HCT116 (cell line): ENCODE measurements around the gene SLFNL1. TPM values are rescaled to one million over a fixed set of nuclear protein-coding genes. Genes with fewer than 3 reads are reported as not detected.

Source experiments
- ATAC-seq: fragments of 200-7000 bp; cut with Tn5 transposase; 2 replicates; pipeline ENCODE4 v1.9.1; 2020; ENCODE audit warnings: mild to moderate bottlenecking, moderate library complexity
- BruUV-seq: library from RNA; stranded (reverse); fragments of 400-500 nt; replicated peaks from 2 replicates; lab custom pipeline; 2021; lab: Mats Ljungman, UMichigan
- CTCF ChIA-PET: fragments of 300-600 bp; sonication (Branson Sonifier 250); formaldehyde crosslinking; loops from one replicate; lab custom pipeline; 2021; ENCODE audit warnings: antibody characterized with exemption; lab: Charles Lee
- POLR2A ChIA-PET: fragments of 300-600, 350-600 bp; sonication (Branson Sonifier 250); formaldehyde crosslinking; loops from one replicate; lab custom pipeline; 2021; ENCODE audit warnings: antibody characterized with exemption; lab: Charles Lee
- RAD21 ChIA-PET, 2 experiments: fragments of 300-600 bp; sonication (Branson Sonifier 250); formaldehyde crosslinking; loops; one replicate each; lab custom pipeline; 2023; ENCODE audit warnings: low total read pairs in 2 of 2; ENCODE audit not compliant: uncharacterized antibody in 2 of 2, unreplicated experiment in 2 of 2, low non-redundant PET in 1 of 2; lab: Charles Lee
- DNase-seq: peaks from one replicate; pipeline ENCODE4 v3.0.0-alpha.2; 2010; ENCODE audit warnings: low read depth, low spot score
- H2AFZ ChIP-seq: fragments of 200-600 bp; shearing (Covaris generic), sonication (generic); 2 replicates; pipeline ENCODE4 v1.6.1; 2017; ENCODE audit warnings: low read depth, mixed run types, mixed read lengths, antibody characterized with exemption, low read length; ENCODE audit not compliant: poor library complexity, severe bottlenecking
- H3K27ac ChIP-seq: 2 replicates; pipeline ENCODE4 v1.5.1; 2012; ENCODE audit warnings: low read depth, low read length
- H3K27me3 ChIP-seq: fragments of 200-600 bp; sonication (generic); 2 replicates; pipeline ENCODE4 v1.6.1; 2016; ENCODE audit warnings: mixed run types, low read length, mixed read lengths; ENCODE audit not compliant: insufficient read depth
- H3K36me3 ChIP-seq, 2 experiments: fragments of 200-500 bp in 1 of 2; fragments of 200-600 bp in 1 of 2; sonication (Bioruptor generic) in 1 of 2; sonication (generic) in 1 of 2; 2 replicates each; pipeline versions ENCODE4 v1.5.1 to v1.6.1; 2014 to 2016; ENCODE audit warnings: low read length in 2 of 2, inconsistent platforms in 1 of 2, mixed read lengths in 1 of 2, mixed run types in 1 of 2; ENCODE audit not compliant: insufficient read depth in 2 of 2, control insufficient read depth in 1 of 2
- H3K4me1 ChIP-seq, 2 experiments: fragments of 200-600 bp in 1 of 2; sonication (generic) in 1 of 2; 2 replicates each; pipeline versions ENCODE4 v1.5.1 to v1.6.1; 2012 to 2017; ENCODE audit warnings: low read length in 2 of 2, inconsistent platforms in 1 of 2, mild to moderate bottlenecking in 1 of 2, mixed read lengths in 1 of 2, mixed run types in 1 of 2, moderate library complexity in 1 of 2; ENCODE audit not compliant: insufficient read depth in 2 of 2, control insufficient read depth in 1 of 2
- H3K4me2 ChIP-seq: fragments of 200-600 bp; sonication (generic); 2 replicates; pipeline ENCODE4 v1.6.1; 2017; ENCODE audit warnings: mixed run types, low read length, mixed read lengths
- H3K4me3 ChIP-seq, 2 experiments: fragments of 200-600 bp in 1 of 2; sonication (generic) in 1 of 2; replicated peaks in 1 of 2; 2 replicates each; pipeline ENCODE4 v1.5.1; 2011 to 2016; ENCODE audit warnings: low read length in 2 of 2, control low read depth in 1 of 2, low read depth in 1 of 2, mild to moderate bottlenecking in 1 of 2, mixed read lengths in 1 of 2, mixed run types in 1 of 2
- H3K79me2 ChIP-seq: fragments of 200-600 bp; sonication (generic); 2 replicates; pipeline ENCODE4 v1.6.1; 2017; ENCODE audit warnings: mild to moderate bottlenecking, mixed run types, low read length, moderate library complexity, mixed read lengths; ENCODE audit not compliant: insufficient read depth
- H3K9ac ChIP-seq: fragments of 200-600 bp; sonication (generic); 2 replicates; pipeline ENCODE4 v1.6.1; 2016; ENCODE audit warnings: low read length, mixed read lengths
- H3K9me2 ChIP-seq: fragments of 200-600 bp; sonication (generic), shearing (Covaris generic); 2 replicates; pipeline ENCODE4 v1.6.1; 2017; ENCODE audit warnings: mixed run types, mild to moderate bottlenecking, moderate library complexity; ENCODE audit not compliant: insufficient read depth
- H3K9me3 ChIP-seq, 2 experiments: fragments of 200-500 bp in 1 of 2; fragments of 200-600 bp in 1 of 2; sonication (Bioruptor generic) in 1 of 2; sonication (generic) in 1 of 2; 2 replicates each; pipeline ENCODE4 v1.6.1; 2014 to 2017; ENCODE audit warnings: low read length in 2 of 2, mixed read lengths in 2 of 2, inconsistent platforms in 1 of 2, low read depth in 1 of 2, mild to moderate bottlenecking in 1 of 2, mixed run types in 1 of 2, moderate library complexity in 1 of 2; ENCODE audit not compliant: control insufficient read depth in 1 of 2, insufficient read depth in 1 of 2
- H4K20me1 ChIP-seq: fragments of 200-600 bp; sonication (generic), shearing (Covaris generic); 2 replicates; pipeline ENCODE4 v1.6.1; 2017; ENCODE audit warnings: mixed run types, mild to moderate bottlenecking, moderate library complexity; ENCODE audit not compliant: insufficient read depth
- ELF1 ChIP-seq: IDR thresholded peaks from 2 replicates; pipeline ENCODE4 v1.6.1; 2012; ENCODE audit warnings: low read depth, borderline replicate concordance
- FOSL1 ChIP-seq: IDR thresholded peaks from 2 replicates; pipeline ENCODE4 v1.6.1; 2012; ENCODE audit warnings: low read depth
- POLR2A ChIP-seq: IDR thresholded peaks from 2 replicates; pipeline ENCODE4 v1.7.0; 2011; ENCODE audit warnings: borderline replicate concordance; ENCODE audit not compliant: insufficient read depth, insufficient read length; ENCODE audit errors: extremely low read depth
- RAD21 ChIP-seq: IDR thresholded peaks from 2 replicates; pipeline ENCODE4 v1.6.1; 2012; ENCODE audit warnings: low read depth, mild to moderate bottlenecking
- SRF ChIP-seq: IDR thresholded peaks from 2 replicates; pipeline ENCODE4 v1.6.1; 2012; ENCODE audit warnings: low read depth
- TCF7L2 ChIP-seq: IDR thresholded peaks from 2 replicates; pipeline ENCODE4 v1.7.0; 2011; ENCODE audit warnings: borderline replicate concordance, inconsistent platforms; ENCODE audit not compliant: insufficient read depth, insufficient read length; ENCODE audit errors: extremely low read depth
- ZFX ChIP-seq: fragments of 450-650 bp; IDR thresholded peaks from 2 replicates; pipeline ENCODE4 v1.6.1; 2017
- intact Hi-C: fragments of 100-400 bp; cut with micrococcal nuclease; formaldehyde crosslinking; loops from 2 replicates; pipeline ENCODE4 v1.10.0; 2022
- total RNA-seq: library from RNA; stranded (reverse); gene quantifications from one replicate; pipeline ENCODE4 v1.2.1, GENCODE V29; 2021; ENCODE audit not compliant: unreplicated experiment
- TF ChIP-seq, protein P1 (sequence below): IDR thresholded peaks from 2 replicates; pipeline ENCODE4 v1.6.1; 2011; ENCODE audit warnings: mild to moderate bottlenecking, low read length, moderate library complexity; ENCODE audit not compliant: insufficient replicate concordance; ENCODE audit errors: extremely low read depth
- TF ChIP-seq, protein P2 (sequence below): IDR thresholded peaks from 2 replicates; pipeline ENCODE4 v1.6.1; 2012
- TF ChIP-seq, protein P3 (sequence below): IDR thresholded peaks from 2 replicates; pipeline ENCODE4 v1.6.1; 2012

The SLFNL1 gene
- total RNA-seq, 1 experiment from 2014 or later: 0.20 TPM

DNA sequence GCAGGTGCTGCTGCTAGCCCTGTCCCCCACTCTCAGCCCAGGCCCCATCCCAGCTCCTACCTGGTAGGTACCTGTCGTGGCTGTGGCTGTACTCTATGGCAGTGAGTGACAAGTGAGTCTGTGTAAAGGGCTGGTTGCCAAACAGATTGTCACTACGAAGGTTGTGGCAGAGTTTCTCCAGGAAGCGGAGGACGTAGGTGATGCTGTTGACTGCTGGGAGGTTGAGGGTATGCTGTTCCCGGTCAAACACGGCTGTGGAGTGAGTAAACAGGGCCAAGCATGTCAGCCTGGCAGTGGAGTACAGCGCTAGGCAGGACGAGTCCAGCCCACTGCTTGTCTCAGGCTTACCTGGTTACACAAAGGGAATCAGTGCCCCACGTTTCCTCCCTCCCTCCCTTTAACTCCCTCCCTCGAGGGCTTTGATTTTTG, 24.8 kb upstream of the SLFNL1 start:
- Histone ChIP-seq H3K27ac (no peak overlapping the region), H3K9me3 (no peaks in the 10 kb centered on the region), H4K20me1 (no peaks in the 10 kb centered on the region), H3K4me3 (no peak overlapping the region), H3K79me2 (no peaks in the 10 kb centered on the region), H3K4me1 (no peaks in the 10 kb centered on the region), H3K27me3 (no peaks in the 10 kb centered on the region), H2AFZ (no peak overlapping the region), H3K9me2 (no peaks in the 10 kb centered on the region), H3K9ac (no peak overlapping the region), H3K36me3 (peaks cover 0 to 7% of the 10 kb centered on the region in 2 experiments; a peak in 1 of 4 replicates), H3K4me2 (no peak overlapping the region)
- ChIA-PET RAD21 (no interaction called here), CTCF (no interaction called here), POLR2A (no interaction called here)
- no peak for ATAC-seq
- TF ChIP-seq SRF: no peak
- no peak for TF ChIP-seq FOSL1
- TF ChIP-seq ZFX: no peak
- TF ChIP-seq TCF7L2: no peak
- TF ChIP-seq, protein P1, sequence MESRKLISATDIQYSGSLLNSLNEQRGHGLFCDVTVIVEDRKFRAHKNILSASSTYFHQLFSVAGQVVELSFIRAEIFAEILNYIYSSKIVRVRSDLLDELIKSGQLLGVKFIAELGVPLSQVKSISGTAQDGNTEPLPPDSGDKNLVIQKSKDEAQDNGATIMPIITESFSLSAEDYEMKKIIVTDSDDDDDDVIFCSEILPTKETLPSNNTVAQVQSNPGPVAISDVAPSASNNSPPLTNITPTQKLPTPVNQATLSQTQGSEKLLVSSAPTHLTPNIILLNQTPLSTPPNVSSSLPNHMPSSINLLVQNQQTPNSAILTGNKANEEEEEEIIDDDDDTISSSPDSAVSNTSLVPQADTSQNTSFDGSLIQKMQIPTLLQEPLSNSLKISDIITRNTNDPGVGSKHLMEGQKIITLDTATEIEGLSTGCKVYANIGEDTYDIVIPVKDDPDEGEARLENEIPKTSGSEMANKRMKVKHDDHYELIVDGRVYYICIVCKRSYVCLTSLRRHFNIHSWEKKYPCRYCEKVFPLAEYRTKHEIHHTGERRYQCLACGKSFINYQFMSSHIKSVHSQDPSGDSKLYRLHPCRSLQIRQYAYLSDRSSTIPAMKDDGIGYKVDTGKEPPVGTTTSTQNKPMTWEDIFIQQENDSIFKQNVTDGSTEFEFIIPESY: no peak
- no peak for TF ChIP-seq RAD21
- no peak for TF ChIP-seq POLR2A
- TF ChIP-seq, protein P2, sequence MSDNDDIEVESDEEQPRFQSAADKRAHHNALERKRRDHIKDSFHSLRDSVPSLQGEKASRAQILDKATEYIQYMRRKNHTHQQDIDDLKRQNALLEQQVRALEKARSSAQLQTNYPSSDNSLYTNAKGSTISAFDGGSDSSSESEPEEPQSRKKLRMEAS: no peak
- TF ChIP-seq, protein P3, sequence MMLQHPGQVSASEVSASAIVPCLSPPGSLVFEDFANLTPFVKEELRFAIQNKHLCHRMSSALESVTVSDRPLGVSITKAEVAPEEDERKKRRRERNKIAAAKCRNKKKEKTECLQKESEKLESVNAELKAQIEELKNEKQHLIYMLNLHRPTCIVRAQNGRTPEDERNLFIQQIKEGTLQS: no peak
- no peak for TF ChIP-seq ELF1
- DNase-seq: no peak
- intact Hi-C loops: no loop called here
- BruUV-seq: no TSS peak
